ENCODE data around the gene CDO1.

DNA sequence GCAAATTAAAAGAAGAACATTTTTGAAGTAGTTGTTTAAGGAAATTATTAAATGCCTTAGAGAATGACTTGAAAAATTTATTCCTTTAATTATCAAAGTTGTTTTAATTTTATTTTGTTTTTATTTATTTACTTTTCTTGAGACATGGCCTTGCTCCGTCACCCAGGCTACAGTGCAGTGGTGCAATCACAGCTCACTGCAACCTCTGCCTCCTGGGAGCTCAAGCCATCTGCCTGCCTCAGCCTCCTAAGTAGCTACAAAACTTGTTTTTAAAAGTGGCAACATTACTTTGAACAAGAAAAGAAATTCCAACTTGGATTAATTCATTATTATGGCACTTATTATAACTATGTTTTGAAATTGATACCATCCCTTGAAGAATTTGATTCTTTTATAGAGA lies 29.0 kb downstream of the CDO1 start:
- TF ChIP-seq EP300 (IDR thresholded peaks at IDR 0.05) (no peak), POLR2AphosphoS5 (IDR thresholded peaks at IDR 0.05) (no peak)

Data from esophagus muscularis mucosa (tissue), 3 donors.